Measurements from ENCODE around the gene COL6A3.

COL6A3 gene

DNA sequence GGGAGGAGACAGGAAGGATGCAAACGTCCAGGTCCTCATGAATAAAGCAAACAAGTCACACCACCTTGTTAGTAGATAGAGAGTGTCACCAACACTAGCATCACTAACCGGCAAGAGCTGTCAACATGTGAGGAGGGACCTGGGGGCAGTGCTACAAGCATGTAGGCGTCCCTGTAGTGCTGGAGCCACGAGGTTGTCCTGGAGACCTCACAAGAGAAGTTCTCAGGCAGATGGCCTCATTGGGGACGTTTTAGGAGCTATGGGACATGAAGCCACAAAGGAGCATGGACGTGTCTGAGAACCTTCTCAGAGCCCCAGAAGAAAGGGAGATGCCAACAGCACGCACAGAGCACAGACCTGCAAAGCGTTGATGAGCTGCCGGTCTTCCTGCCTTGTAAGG, 70.0 kb downstream of the COL6A3 start:
- DNase-seq: no peak

DNA sequence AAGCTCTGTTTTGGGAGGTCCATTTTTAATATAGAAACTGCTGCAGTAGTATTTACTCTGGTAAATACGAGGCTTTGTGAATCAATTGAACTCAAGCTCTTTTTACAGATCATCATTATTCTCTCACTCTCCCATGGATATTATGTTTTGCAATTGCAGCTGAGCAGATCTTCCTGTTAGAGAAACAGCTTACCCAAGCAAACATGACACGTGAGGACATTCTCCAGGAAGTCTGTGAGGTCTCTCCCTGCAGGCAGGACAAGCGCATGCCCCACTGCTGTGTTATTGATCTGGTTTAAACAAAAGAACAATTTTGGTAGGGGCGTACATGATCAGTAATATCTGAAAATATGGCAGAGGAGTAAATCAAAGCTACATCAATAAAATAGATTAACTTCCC, 72.1 kb downstream of the COL6A3 start:
- no peak for DNase-seq

DNA sequence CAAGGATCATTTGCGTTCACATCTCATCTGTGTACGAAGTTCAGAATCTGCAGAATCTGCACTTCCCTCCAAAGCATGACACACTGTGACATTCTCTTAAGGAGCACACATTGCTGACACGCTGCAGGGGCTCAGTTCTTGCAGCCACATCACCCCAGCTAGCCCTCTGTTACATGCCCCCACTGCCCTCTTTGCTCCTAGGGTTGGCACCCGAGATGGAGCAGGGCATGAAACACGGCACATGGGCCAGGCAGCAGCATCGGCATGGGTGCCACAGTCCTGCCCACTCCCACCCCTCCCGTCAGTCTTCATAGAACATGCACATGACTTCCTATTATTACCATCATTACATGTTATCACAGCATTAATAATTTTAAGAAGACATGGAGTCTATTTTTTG, 76.4 kb downstream of the COL6A3 start:
- DNase-seq: no peak

DNA sequence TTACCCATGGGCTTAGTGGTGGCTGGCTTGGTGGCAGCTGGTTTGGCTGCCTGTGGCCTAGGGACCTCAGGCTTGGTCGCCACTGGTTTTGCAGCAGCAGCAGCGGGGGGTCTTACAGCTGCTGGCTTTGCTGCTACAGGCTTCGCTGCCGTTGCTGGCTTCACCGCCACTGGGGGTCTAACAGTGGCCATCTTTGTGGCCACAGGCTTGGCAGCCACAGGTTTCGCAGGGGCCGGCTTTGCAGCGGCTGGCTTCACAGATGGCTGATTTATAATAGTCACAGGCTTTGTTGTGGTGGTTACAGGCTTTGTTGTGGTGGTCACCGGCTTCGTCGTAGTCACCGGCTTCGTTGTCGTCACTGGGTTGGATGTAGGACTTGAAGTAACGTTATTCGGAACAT, 77.8 kb downstream of the COL6A3 start:
- no peak for DNase-seq

DNA sequence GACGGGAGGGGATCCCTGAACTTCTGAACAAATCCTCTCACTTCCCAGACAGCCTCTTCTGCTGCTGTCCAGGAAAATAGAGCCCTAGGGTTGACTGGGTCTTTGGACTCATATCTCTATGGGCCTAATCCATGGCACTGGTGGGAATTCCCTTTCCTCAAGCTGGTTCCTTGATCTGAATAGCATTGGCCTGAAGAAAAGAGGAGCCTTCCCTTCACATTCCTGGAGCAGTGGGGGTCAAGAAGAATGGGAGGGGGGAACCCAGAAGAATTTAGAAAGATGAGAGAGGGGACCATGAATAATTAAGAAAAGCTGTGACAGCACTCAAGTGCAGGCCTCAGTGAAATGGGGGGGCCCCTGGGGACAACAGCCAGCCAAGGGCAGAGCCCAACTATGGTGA, 80.2 kb downstream of the COL6A3 start:
- DNase-seq: no peak

DNA sequence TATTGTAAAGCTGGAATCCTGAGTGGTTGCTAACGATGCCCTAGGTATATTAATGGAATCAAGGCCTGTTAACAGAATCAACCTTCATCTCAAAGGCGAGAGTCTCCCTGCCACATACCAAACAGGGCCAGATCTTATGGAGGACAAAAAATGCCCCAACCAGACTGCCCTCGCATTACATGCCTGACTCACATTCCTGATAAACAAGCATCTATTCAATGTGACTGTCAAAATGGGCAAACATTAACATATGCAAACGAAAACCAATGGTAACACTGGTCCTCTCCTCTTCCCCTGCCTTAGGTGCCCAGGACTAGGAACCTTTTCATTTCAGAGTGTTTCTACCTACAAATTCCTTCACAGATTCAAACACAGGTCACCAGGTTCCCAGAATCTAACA, 83.4 kb downstream of the COL6A3 start:
- DNase-seq: no peak

DNA sequence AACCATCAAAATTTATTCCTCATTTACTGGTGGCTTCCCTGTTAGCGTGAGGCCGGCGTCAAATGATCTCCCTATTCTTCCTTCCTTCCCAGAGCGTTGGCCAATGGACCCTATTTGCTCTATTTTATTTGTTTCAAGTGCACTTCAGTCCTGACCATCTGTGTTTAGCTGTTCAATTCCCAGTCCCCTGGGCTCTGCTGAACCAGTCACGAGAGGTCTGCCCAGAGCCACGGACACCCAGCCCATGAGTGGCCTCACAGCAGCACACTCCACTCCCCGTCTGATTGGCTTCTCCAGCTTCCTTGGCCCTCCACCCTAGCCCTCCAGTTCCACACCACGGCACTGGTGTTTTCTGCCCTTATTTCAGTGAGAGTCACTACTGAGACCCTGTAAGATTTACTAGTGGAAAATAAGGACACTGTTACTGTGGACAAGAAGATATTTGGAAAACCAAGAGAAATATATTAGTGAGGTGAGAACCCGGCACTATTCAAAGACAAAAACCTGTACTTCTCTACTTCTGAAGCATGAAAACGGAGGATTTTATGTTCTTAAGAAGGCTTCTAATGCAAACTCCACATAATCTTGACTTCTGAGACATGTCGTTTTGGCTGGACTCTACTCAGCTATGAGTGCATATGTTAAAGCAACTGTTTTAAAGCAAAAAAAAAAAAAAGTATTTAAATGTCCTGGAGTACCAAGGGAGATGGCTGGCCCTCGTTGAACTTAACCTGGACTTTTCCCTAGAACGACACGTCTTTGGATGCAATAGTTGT, 86.6 kb downstream of the COL6A3 start:
- no peak for DNase-seq

DNA sequence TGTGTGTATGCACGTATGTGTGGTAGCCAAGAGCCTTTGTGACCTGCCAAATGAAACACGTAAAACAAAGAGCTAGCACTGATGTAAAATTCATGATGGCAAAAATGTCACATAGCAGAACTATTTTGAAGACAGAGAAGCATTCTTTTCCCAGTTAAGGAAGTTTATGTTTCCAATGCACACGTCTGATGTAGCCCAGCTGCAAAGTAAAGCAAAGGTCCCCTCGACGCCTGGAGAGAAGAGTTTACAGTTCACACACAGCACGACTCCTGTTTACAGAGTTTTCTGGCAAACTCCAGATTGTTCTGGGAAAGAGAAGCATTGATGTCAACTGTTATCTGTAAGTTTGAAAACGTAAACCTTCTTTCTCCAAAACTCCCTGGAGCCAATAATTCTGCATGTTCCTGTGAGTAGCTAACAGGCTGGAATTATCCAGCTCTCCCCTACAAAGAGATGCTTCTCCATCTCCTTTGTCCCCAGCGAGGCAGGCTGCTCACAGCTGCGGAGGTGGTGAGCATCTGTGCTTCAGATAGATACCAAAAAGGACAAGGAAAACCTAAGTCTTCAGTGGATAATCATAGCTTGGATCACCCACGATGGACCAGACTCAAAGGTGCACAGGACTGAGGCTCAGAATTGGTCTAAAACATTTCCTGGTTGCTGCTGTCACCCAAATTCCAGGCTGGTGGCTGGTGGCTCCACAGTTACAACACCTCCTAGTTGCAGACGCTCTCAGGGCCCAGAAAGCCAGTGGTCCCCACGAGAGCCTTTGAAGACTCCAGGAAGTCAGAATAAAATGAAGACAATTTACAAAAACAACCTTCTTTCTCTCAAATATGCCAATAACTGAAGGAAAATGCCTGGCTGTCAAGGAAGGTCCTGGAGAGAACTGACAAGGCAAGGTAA, 87.4 kb downstream of the COL6A3 start:
- DNase-seq: no peak

DNA sequence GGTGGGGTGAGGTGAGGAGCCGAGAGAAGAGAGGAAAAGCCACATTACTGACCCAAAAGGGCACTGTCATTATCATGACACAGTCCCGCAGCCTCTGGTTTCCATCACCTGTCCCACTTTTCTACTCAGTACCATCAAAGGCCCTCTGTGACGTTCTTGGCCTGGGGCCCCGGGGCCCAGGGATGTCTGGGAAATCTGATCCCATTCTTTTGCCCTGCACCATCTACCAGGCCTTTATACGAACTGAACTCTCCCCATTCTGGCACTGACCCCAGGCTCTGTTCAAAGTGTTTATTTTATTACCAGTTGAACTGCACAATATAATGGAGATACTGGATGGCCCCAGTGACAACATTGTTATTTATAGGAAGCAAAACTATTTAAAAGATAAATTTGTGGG, 89.1 kb downstream of the COL6A3 start:
- DNase-seq: no peak

DNA sequence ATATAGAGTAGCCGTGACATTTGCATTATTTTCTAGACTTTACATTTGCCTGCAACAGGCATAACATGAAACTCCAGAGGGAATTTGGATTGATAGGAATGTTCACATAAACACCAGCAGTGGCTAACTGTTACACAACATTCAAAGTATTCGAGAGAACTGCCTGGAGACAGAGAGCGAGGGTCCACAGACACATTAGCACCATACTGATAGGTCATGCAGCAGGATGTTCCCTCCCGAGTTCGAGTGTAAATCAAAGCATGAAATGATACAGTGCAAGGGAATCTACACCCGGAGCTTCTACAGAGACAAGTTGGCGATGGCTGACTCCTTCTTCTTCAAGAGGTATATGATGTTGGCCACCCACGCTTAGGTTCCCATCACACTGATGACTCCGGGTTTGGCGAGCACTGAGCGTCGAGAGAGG, 89.5 kb downstream of the COL6A3 start:
- no peak for DNase-seq

DNA sequence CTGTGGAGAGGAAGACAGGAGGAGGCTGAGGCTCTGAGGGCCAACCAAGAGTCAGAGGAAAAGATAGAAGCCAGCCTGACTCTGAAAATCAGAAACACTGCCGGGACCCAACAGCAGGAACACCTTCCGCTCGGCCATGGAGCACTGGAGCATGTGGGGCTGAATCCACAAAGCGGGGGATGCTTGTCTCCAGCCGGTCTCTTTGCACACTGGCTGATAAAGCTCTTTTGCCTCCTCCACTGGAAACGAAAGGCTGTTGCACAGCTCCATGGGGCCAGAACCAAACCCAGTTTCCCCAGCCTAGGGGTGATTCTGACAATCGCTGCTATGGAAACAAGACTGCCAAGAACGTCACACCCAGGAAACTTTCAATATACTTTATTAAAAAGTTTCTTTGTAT, 90.3 kb downstream of the COL6A3 start:
- no peak for DNase-seq

DNA sequence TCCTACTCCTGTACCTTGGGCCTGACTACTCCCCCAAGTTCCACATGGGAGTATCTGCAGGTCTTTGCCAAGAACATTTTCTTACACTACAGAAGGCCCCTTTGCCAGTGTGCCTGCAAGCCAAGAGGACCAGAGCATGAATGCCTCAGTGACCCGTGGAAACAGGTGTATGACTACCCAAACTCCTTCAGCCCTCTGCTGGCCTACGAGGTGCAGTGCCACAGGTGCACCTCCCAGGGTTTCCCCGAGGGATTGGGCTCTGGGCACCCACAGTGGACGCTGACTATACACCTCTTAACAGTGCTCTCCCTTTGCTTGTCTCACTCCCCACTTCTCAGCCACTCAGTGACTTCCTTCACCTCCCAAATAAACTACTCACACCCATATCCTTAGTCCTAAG, 91.4 kb downstream of the COL6A3 start:
- DNase-seq: no peak

DNA sequence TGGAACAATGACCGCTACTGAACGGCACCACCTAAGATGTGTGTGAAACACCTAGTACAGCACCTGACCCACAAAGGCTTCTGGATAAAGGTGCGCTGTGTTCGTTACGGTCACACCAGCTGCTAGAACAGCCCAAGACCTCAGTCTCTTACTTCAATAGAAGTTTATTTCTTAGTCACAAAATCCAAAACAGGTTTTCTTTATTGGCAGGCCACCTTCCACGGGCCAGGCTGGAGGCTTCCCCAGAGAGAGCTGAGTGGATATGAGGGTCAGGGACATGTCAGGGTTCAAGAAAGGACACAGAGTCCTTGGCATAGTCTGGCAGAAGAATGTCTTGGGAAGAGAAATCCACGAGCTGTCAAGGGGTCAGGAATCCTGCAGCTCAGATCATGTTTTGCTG, 92.2 kb downstream of the COL6A3 start:
- DNase-seq: no peak

DNA sequence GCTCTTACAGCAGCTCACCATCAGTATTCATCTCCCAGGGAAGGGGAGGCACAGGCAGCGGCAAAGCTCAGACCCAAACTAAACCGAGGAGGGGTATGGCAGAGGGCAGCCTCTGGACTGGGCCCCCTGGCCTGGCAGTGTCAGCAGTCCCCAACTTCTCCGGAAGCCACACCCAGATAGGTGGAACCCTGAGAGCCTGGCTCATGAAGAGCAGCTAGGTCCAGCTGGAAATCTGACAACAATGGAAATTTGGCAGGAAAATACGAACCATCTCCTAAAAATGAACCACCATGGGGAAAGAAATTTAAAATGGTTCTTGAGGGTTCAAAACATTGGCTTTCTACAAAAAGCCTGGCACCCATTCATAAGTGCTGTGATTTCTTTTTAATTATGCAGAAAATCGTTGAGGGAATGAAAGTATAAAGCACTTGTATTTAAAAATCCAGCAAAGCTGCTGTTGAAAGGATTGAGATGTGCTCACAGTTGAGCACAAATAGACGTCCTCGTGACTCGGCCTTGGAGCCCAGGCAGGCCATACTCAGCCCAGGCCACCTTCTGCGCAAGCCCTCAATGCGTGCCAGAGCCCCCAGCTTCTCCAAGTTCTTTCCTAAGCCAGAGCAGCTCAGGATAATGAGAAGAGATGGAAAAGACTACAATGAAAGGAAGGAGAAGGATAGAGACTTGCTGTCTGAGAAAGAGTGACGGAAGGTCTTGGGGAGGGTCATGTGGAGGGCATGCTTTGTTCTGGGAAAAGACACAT, 93.0 kb downstream of the COL6A3 start:
- DNase-seq: no peak

DNA sequence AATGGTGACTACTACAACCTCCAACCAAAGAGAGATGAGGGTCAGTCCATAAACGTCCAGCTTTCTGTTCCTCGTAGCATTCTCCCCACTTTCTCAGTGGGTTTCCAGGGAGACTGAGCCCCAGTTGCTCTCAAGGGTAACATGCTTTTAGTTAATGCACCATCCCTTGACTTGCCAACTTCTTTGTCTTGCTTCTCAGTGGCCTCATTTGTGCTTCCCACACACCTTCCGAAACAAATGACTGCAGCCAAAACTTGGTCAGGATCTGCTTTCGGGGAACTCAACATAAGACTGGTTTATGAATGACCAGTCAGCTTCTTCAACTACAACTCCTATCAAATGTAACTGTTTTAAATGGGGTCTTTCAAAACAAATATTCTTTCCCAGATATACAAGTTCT, 94.1 kb downstream of the COL6A3 start:
- DNase-seq: no peak

DNA sequence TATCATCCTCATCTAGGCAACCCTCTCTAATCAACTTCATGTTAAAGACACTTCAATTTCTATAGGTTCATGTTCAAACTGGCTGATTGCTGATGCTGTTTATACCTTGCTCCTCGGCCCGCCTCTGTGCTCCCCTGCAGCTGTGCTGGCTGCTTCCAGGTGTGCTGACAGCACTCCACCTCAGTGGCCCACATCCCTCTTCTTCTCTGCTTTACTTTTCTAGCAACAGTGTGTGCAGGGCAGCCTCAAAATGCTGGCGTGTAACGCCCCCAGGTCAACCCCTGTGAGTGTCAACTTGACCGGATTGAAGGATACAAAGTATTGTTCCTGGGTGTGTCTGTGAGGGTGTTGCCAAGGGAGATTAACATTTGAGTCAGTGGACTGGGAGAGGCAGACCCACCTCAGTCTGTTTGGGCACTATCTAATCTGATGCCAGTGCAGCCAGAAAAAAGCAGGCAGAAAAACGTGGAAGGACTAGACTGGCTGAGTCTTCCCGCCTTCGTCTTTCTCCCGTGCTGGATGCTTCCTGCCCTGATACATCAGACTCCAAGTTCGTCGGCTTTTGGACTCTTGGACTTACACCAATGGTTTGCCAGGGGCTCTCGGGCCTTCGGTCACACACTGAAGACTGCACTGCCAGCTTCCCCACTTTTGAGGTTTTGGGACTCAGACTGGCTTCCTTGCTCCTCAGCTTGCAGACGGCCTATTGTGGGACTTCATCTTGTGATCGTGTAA, 94.7 kb downstream of the COL6A3 start:
- no peak for DNase-seq

DNA sequence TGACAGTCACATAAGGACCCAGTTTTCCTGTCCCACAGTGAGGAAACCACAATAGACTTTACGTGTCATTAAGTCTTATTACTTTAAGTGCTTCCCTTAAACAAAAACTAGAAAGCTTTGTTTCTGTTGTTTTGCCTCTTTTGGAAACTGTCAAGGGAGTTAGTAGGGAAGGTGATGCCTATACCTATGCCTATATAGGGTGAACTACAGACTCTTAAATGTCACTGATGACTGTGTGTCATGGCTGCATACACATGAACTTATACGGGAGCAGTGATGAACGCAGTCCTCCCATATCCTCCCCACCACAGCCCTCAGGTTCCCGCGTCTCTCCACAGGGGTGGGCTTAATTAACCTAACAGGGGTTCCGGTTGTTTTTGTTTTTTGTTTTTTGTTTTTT, 97.6 kb downstream of the COL6A3 start:
- no peak for DNase-seq

DNA sequence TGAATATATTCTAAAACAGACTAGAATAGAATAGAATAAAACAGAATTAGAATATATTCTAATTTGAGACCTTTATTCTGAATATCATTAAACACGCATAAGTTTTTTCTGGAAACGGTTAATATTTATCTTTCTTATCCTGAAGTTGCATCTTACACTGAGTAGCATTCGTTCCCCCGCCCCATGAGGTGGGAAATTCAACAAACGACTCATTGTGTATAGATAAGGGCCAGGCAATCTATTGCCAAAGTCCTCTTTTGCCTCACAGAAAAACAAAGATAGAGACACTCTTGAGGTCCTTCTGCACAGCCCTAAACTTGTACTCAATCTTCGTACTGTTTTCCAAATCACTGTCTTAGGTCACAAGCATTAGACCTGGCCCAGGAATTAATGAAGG, 98.1 kb downstream of the COL6A3 start:
- DNase-seq: no peak

DNA sequence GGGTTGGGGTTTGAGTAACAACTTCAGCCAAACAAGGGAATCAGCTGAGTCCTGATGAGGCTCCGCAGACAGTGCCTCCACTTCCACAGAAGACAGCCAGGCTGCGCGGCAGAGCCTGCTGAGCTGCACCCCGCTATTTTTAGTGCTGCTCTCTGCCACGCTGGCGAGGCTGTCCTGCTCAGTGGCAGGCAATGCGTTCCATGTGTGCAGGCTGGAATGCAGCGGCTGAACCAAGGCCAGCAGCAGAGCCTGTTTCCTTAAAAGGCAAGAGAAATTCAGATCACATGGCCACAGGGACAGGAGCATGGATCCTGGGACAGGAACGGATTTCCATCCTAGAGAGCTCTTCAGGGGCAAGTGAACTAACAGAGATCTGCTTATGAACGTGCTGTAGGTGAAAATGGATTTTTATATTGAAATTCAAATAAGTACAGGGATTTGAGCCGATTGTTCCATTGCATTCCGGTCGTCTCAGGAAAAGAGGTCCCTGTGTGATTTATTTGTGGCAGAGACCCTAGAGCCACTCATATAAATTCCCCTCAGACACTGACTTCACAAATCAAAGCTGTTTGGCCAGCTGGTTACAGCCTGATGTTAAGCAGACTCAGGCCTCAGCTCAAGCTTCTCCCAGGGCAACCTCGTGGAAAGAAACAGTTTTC, 98.7 kb downstream of the COL6A3 start:
- DNase-seq: no peak

DNA sequence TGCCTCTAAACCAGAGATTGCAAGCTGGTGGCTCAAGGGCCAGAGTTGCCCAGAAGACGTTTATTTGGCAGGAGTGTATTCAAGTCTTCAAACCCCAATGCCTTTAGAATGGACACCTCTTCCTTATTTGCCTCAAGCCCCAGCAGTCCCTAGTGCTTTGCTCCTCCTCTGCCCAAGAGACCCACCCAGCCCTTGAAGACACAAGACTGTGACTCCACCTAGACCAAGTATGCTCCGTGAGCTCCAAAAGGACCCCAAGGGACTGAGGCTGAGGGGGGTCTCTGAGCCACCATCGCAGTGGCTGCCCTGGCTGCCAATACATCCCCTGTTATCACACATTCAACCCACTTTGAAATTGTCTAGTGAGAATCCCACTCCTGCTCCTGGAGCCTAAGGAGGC, 99.3 kb downstream of the COL6A3 start:
- no peak for DNase-seq

DNA sequence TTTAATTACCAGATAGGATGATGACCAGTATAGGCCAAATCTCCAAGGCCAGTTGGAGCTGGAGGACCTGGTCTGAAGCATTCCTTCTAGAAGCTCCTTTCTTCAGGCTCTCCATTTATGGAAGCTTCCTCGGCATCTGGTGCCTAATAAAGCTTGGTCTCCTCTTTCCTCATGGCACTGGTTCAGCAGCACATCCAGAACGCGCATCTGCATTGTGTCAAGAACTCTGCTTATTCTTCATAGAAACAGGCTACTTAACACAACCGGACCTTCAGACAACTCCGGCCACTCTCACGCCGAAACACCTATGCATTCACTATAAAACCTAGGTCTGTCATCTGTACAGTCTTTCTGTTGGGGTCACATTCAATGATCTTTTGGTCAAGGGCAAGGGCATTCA, 99.8 kb downstream of the COL6A3 start:
- no peak for DNase-seq

DNA sequence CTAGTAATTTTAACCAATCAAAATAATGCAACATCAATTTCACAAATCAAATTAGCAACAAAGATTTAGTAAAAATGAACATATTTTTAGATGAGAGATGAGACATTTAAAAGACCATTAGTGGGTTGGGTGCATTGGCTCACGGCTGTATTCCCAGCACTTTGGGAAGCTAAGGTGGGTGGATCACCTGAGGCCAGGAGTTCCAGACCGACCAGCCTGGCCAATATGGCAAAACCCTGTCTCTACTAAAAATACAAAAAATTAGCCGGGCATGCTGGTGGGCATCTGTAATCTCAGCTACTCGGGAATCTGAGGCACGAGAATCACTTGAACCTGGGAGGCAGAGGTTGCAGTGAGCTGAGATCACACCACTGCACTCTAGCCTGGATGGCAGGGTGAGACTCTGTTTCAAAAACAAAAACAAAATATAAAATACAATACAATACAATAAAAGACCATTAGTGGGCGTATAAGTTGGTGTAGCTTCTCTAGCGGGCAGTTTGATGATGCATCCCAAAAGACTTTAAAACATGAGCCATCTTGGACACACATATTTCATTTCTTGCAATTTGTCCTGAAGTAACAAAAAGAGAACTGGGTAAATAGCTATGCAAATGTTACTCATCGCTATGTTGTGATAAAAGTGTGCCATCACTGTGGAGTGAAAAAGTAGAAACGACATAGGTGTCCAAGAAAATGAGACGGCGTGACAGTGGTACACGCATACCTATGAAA, 101.8 kb downstream of the COL6A3 start:
- DNase-seq: no peak

Data from activated naive CD4-positive, alpha-beta T cell treated with anti-CD3 and anti-CD28 coated beads, Interleukin-2, amount 50 U/mL, for 16 hours (primary cell).